GM10847 (cell line): ENCODE measurements around the gene DCANP1.

Experiments
- POLR2A ChIP-seq: IDR thresholded peaks from 2 replicates; pipeline ENCODE4 v1.6.1; 2011; ENCODE audit not compliant: insufficient read length; ENCODE audit errors: extremely low read depth

DCANP1 gene

GRCh38 chr5:135483254-135483653 is 36.1 kb upstream of the DCANP1 start:
- no peak for TF ChIP-seq POLR2A

GRCh38 chr5:135482381-135482933 is 35.3 kb upstream of the DCANP1 start:
- TF ChIP-seq POLR2A: no peak

- TF ChIP-seq POLR2A: no peak
Observed at GRCh38 chr5:135481909-135482311, 34.8 kb upstream of the DCANP1 start.

GRCh38 chr5:135481387-135481786 is 34.2 kb upstream of the DCANP1 start:
- TF ChIP-seq POLR2A: no peak

GRCh38 chr5:135480511-135480910 is 33.4 kb upstream of the DCANP1 start:
- TF ChIP-seq POLR2A: no peak

- no peak for TF ChIP-seq POLR2A
Observed at GRCh38 chr5:135478938-135479337, 31.8 kb upstream of the DCANP1 start.

- TF ChIP-seq POLR2A: no peak
Observed at GRCh38 chr5:135477613-135478066, 30.5 kb upstream of the DCANP1 start.

- TF ChIP-seq POLR2A: no peak
Observed at GRCh38 chr5:135476615-135477581, 29.8 kb upstream of the DCANP1 start.

- TF ChIP-seq POLR2A: no peak
Observed at GRCh38 chr5:135473956-135474670, 27.0 kb upstream of the DCANP1 start.

GRCh38 chr5:135472141-135472540 is 25.0 kb upstream of the DCANP1 start:
- TF ChIP-seq POLR2A: no peak

GRCh38 chr5:135471726-135472125 is 24.6 kb upstream of the DCANP1 start:
- no peak for TF ChIP-seq POLR2A

- TF ChIP-seq POLR2A: no peak
Observed at GRCh38 chr5:135469911-135470310, 22.8 kb upstream of the DCANP1 start.

GRCh38 chr5:135468541-135468940 is 21.4 kb upstream of the DCANP1 start:
- TF ChIP-seq POLR2A: no peak

- no peak for TF ChIP-seq POLR2A
Observed at GRCh38 chr5:135467871-135468485, 20.8 kb upstream of the DCANP1 start.

- TF ChIP-seq POLR2A: no peak
Observed at GRCh38 chr5:135467051-135467625, 20.0 kb upstream of the DCANP1 start.
